HepG2 (cell line): ENCODE data around the gene TSKU. TPM values are rescaled to one million over a fixed set of nuclear protein-coding genes. Genes with fewer than 3 reads are reported as not detected.

ENCODE experiments used
- AKAP8 ChIP-seq: sonication (generic); formaldehyde crosslinking; IDR thresholded peaks from 2 replicates; pipeline ENCODE4 v1.5.1; 2020; ENCODE audit warnings: mild to moderate bottlenecking, missing genetic modification reagents
- ARID2 ChIP-seq: sonication (generic); formaldehyde crosslinking; IDR thresholded peaks from 2 replicates; pipeline ENCODE4 v1.8.1; 2022; ENCODE audit warnings: mild to moderate bottlenecking, missing genetic modification reagents, borderline replicate concordance
- GATAD2A ChIP-seq: IDR thresholded peaks from 2 replicates; pipeline ENCODE4 v1.6.1; 2016
- KDM4B ChIP-seq: sonication (generic); formaldehyde crosslinking; IDR thresholded peaks from 2 replicates; pipeline ENCODE4 v1.4.0; 2020; ENCODE audit warnings: missing genetic modification reagents
- KDM6A ChIP-seq: IDR thresholded peaks from 2 replicates; pipeline ENCODE4 v1.6.1; 2016; ENCODE audit warnings: low read depth
- MEIS1 ChIP-seq: sonication (generic); formaldehyde crosslinking; IDR thresholded peaks from 2 replicates; pipeline ENCODE4 v1.9.0; 2021; ENCODE audit warnings: mild to moderate bottlenecking, missing genetic modification reagents, moderate library complexity, borderline replicate concordance
- NR2F2 ChIP-seq: IDR thresholded peaks from 2 replicates; pipeline ENCODE4 v1.6.1; 2012; ENCODE audit warnings: low read depth, inconsistent platforms, borderline replicate concordance
- POLR2G ChIP-seq: fragments of 200-400 bp; formaldehyde crosslinking; IDR thresholded peaks from 2 replicates; pipeline ENCODE4 v1.6.1; 2018; ENCODE audit warnings: mild to moderate bottlenecking, low read depth, low read length, moderate library complexity
- SRSF1 ChIP-seq: fragments of 200-400 bp; formaldehyde crosslinking; optimal IDR thresholded peaks from 2 replicates; pipeline ENCODE3; 2017; ENCODE audit warnings: mild to moderate bottlenecking, low read depth, low read length, moderate library complexity
- TCF7L2 ChIP-seq: IDR thresholded peaks from 2 replicates; pipeline ENCODE4 v1.6.1; 2011; ENCODE audit warnings: mild to moderate bottlenecking, low read depth, low read length, moderate library complexity
- ZC3H4 ChIP-seq: sonication (generic); formaldehyde crosslinking; IDR thresholded peaks from 2 replicates; pipeline ENCODE4 v1.4.0; 2020; ENCODE audit warnings: missing genetic modification reagents, borderline replicate concordance
- ZNF142 ChIP-seq: sonication (generic); formaldehyde crosslinking; IDR thresholded peaks from 2 replicates; pipeline ENCODE4 v1.4.0; 2020; ENCODE audit warnings: missing genetic modification reagents
- ZNF567 ChIP-seq: sonication (generic); formaldehyde crosslinking; IDR thresholded peaks from 2 replicates; pipeline ENCODE4 v1.8.1; 2023; ENCODE audit warnings: mild to moderate bottlenecking, missing genetic modification reagents, borderline replicate concordance
- ZNF598 ChIP-seq: sonication (generic); formaldehyde crosslinking; IDR thresholded peaks from 2 replicates; pipeline ENCODE4 v1.5.1; 2020; ENCODE audit warnings: mild to moderate bottlenecking, missing genetic modification reagents, borderline replicate concordance
- polyA plus RNA-seq, 8 experiments: library from polyadenylated mRNA; depleted of rRNA in 3 of 8; stranded (reverse) in 7 of 8; unstranded in 1 of 8; fragments of >200 nt; fragmentation: Illumina TruSeq in 4 of 8; extraction: Trizol in 4 of 8; gene quantifications; 2 replicates each; pipeline versions ENCODE4 v1.2.1 to v1.2.3, GENCODE V29; 2011 to 2016; ENCODE audit warnings: low read depth in 4 of 8, missing spikeins in 1 of 8, mixed read lengths in 1 of 8; ENCODE audit not compliant: insufficient read depth in 1 of 8
- total RNA-seq, 5 experiments: library from RNA; depleted of rRNA; stranded (reverse); fragments of >200 nt; fragmentation: Illumina TruSeq; extraction: Trizol; gene quantifications; 2 replicates each; pipeline ENCODE4 v1.2.3, GENCODE V29; 2016; ENCODE audit warnings: low read depth in 1 of 5
- TF ChIP-seq, protein P1 (sequence below): sonication (generic); formaldehyde crosslinking; IDR thresholded peaks from 2 replicates; pipeline ENCODE4 v1.9.0; 2021; ENCODE audit warnings: missing genetic modification reagents, mild to moderate bottlenecking, borderline replicate concordance
- TF ChIP-seq, protein P2 (sequence below): IDR thresholded peaks from 2 replicates; pipeline ENCODE4 v1.6.1; 2016; ENCODE audit warnings: missing biosample characterization, missing genetic modification reagents, low read depth
- TF ChIP-seq, protein P3 (sequence below): sonication (generic); formaldehyde crosslinking; IDR thresholded peaks from 2 replicates; pipeline ENCODE4 v1.9.0; 2022; ENCODE audit warnings: missing genetic modification reagents, mild to moderate bottlenecking, borderline replicate concordance

TSKU gene
- total and polyA plus RNA-seq, 2 of the 13 experiments (the other 11 are each of a cell fraction or from before 2014, with no cell fraction given), result 20.3 to 21.4 TPM

DNA sequence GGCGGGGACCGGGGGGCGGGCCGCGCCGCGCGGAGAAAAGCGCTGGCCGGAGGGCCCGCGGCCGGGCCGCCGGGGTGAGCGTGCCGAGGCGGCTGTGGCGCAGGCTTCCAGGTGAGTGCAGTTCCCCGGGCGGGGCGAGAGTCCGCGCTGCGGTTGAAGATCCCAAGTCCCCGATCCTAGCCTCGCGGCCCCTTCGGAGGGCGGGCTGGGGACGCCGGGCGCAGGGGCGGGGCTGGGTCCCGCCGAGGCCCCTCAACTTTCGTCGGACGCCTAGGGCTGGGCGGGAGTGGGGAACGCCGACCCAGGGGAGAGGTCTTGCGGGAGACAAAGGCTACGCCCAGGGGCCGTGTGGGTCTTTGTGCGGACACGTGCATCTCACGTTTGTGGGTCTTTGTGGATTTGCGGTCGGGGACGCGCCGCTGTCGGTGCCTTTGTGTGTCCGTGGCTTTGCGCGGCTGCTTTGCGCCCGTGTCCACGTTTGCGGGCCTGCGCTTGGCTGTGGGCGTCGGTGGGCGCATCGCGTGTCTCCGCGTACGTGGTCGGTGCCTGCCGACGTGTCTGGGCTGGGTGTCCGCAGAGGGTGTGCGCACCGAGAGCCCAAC is at the start of gene TSKU (continued):
- TF ChIP-seq SRSF1 (no peak), KDM4B (0 out of 2 replicates have a peak, but pooled peaks have one; percentile 37), ZNF598 (peak; percentile 84; the same call in 1 of the 2 replicates), MEIS1 (CRISPR knock-in tag) (no peak), GATAD2A (CRISPR knock-in tag) (no peak), ZNF567 (CRISPR knock-in tag) (no peak), NR2F2 (no peak), ZC3H4 (CRISPR knock-in tag) (no peak), ZNF142 (CRISPR knock-in tag) (peak; percentile 16; the same call in 1 of the 2 replicates), TCF7L2 (no peak), POLR2G (peak; percentile 49; the same call in 1 of the 2 replicates), AKAP8 (no peak), ARID2 (no peak), KDM6A (CRISPR knock-in tag) (no peak)
- TF ChIP-seq, protein P1, sequence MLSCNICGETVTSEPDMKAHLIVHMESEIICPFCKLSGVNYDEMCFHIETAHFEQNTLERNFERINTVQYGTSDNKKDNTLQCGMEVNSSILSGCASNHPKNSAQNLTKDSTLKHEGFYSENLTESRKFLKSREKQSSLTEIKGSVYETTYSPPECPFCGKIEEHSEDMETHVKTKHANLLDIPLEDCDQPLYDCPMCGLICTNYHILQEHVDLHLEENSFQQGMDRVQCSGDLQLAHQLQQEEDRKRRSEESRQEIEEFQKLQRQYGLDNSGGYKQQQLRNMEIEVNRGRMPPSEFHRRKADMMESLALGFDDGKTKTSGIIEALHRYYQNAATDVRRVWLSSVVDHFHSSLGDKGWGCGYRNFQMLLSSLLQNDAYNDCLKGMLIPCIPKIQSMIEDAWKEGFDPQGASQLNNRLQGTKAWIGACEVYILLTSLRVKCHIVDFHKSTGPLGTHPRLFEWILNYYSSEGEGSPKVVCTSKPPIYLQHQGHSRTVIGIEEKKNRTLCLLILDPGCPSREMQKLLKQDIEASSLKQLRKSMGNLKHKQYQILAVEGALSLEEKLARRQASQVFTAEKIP (CRISPR knock-in tag), result no peak
- TF ChIP-seq, protein P2, sequence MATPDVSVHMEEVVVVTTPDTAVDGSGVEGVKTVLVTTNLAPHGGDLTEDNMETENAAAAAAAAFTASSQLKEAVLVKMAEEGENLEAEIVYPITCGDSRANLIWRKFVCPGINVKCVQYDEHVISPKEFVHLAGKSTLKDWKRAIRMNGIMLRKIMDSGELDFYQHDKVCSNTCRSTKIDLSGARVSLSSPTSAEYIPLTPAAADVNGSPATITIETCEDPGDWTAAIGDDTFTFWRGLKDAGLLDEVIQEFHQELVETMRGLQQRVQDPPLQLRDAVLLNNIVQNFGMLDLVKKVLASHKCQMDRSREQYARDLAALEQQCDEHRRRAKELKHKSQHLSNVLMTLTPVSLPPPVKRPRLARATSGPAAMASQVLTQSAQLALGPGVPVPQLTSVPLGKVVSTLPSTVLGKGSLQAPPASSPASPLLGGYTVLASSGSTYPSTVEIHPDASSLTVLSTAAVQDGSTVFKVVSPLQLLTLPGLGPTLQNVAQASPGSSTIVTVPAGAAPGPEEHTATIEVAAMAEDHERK (CRISPR knock-in tag), result no peak
- TF ChIP-seq, protein P3, sequence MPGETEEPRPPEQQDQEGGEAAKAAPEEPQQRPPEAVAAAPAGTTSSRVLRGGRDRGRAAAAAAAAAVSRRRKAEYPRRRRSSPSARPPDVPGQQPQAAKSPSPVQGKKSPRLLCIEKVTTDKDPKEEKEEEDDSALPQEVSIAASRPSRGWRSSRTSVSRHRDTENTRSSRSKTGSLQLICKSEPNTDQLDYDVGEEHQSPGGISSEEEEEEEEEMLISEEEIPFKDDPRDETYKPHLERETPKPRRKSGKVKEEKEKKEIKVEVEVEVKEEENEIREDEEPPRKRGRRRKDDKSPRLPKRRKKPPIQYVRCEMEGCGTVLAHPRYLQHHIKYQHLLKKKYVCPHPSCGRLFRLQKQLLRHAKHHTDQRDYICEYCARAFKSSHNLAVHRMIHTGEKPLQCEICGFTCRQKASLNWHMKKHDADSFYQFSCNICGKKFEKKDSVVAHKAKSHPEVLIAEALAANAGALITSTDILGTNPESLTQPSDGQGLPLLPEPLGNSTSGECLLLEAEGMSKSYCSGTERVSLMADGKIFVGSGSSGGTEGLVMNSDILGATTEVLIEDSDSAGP (CRISPR knock-in tag), result no peak; the same call in 1 of the 2 replicates
